Thyroid gland (tissue), 4 donors: Measurements from ENCODE around the gene ZNF282. TPM values are rescaled to one million over a fixed set of nuclear protein-coding genes. Genes with fewer than 3 reads are reported as not detected.

ENCODE experiments used
- DNase-seq, 2 donors: peaks; one replicate each; pipeline ENCODE4 v3.0.0-alpha.2; 2019
- H3K27ac ChIP-seq, 3 donors: fragments of 200-600 bp; sonication (generic); 1 replicate in 2 of 3; 2 replicates in 1 of 3; pipeline ENCODE4 v1.5.1; 2016 to 2019; ENCODE audit warnings: mild to moderate bottlenecking in 1 of 3, moderate library complexity in 1 of 3
- H3K27me3 ChIP-seq: fragments of 200-600 bp; sonication (generic); one replicate; pipeline ENCODE4 v1.5.1; 2019
- H3K36me3 ChIP-seq, 2 donors: fragments of 200-600 bp; sonication (generic); one replicate each; pipeline ENCODE4 v1.5.1; 2016 to 2019
- H3K4me1 ChIP-seq, 2 donors: fragments of 200-600 bp; sonication (generic); one replicate each; pipeline ENCODE4 v1.5.1; 2017 to 2019
- H3K4me3 ChIP-seq, 3 donors: fragments of 200-600 bp; sonication (generic); replicated peaks in 1 of 3; 1 replicate in 2 of 3; 2 replicates in 1 of 3; pipeline ENCODE4 v1.5.1; 2016; ENCODE audit warnings: mild to moderate bottlenecking in 1 of 3
- H3K9me3 ChIP-seq: fragments of 200-600 bp; sonication (generic); one replicate; pipeline ENCODE4 v1.5.1; 2017
- POLR2A ChIP-seq, 2 donors: fragments of 450-650 bp; IDR thresholded peaks; one replicate each; pipeline ENCODE4 v1.6.1; 2017; ENCODE audit warnings: antibody characterized with exemption in 2 of 2, mild to moderate bottlenecking in 2 of 2, moderate library complexity in 1 of 2
- WGBS, 2 donors: methylation state at CpG; one replicate each; pipeline ENCODE4 v1.1.5; 2017; 5-methylcytosine and 5-hydroxymethylcytosine counted together
- intact Hi-C: fragments of 100-400 bp; cut with DNase I; formaldehyde crosslinking; loops from one replicate; pipeline ENCODE4 v1.15.1; 2023
- total RNA-seq, 4 donors: library from RNA; depleted of rRNA; stranded (reverse); fragments of >200 nt; gene quantifications; one replicate each; pipeline ENCODE4 v1.2.3, GENCODE V29; 2016
- TF ChIP-seq, protein P1 (sequence below), 6 experiments: fragments of 200-600 bp in 3 of 6; fragments of 450-650 bp in 3 of 6; sonication (generic) in 3 of 6; IDR thresholded peaks; one replicate each; pipeline ENCODE4 v1.5.1; 2016 to 2019; ENCODE audit warnings: antibody characterized with exemption in 6 of 6, mild to moderate bottlenecking in 2 of 6, inconsistent platforms in 1 of 6, moderate library complexity in 1 of 6

ZNF282 gene
- total RNA-seq, 4 donors from 2014 or later, result 13.8 to 28.5 (median 21.3) TPM

DNA sequence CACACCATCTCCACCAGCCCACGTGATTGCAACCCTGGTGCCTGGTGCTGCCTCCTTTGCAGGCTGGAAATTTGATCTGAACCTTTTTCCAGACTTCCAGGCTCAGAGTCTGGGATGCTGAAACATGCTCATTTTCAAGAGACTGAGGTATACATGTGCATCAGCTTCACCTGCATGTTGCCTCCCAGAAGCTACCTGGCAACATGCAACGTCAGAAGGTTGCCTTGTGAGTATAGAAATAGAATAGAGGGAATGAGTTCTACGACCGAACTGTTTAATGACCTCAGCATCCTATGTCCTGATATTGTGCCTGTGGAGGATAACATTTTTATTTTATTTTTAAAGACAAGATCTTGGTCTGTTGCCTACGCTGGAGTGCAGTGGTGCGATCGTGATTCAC lies 42.2 kb downstream of the ZNF282 start:
- no peak for TF ChIP-seq POLR2A (IDR thresholded peaks at IDR 0.05)
- TF ChIP-seq, protein P1, sequence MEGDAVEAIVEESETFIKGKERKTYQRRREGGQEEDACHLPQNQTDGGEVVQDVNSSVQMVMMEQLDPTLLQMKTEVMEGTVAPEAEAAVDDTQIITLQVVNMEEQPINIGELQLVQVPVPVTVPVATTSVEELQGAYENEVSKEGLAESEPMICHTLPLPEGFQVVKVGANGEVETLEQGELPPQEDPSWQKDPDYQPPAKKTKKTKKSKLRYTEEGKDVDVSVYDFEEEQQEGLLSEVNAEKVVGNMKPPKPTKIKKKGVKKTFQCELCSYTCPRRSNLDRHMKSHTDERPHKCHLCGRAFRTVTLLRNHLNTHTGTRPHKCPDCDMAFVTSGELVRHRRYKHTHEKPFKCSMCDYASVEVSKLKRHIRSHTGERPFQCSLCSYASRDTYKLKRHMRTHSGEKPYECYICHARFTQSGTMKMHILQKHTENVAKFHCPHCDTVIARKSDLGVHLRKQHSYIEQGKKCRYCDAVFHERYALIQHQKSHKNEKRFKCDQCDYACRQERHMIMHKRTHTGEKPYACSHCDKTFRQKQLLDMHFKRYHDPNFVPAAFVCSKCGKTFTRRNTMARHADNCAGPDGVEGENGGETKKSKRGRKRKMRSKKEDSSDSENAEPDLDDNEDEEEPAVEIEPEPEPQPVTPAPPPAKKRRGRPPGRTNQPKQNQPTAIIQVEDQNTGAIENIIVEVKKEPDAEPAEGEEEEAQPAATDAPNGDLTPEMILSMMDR (IDR thresholded peaks at IDR 0.05), result no peak
- H3K4me1 ChIP-seq, result peaks cover 10 to 17% of the 10 kb centered on the region in 2 donors
- no peak for DNase-seq
- no peaks in the 10 kb centered on the region for H3K9me3 ChIP-seq
- no peak overlapping the region for H3K27ac ChIP-seq
- H3K27me3 ChIP-seq, result no peaks in the 10 kb centered on the region
- H3K36me3 ChIP-seq, result no peaks in the 10 kb centered on the region
- no peak overlapping the region for H3K4me3 ChIP-seq
- intact Hi-C loops, result no loop called here
- 84 to 90% methylated on average over 7 of the region's 7 CpGs for WGBS, 2 donors

DNA sequence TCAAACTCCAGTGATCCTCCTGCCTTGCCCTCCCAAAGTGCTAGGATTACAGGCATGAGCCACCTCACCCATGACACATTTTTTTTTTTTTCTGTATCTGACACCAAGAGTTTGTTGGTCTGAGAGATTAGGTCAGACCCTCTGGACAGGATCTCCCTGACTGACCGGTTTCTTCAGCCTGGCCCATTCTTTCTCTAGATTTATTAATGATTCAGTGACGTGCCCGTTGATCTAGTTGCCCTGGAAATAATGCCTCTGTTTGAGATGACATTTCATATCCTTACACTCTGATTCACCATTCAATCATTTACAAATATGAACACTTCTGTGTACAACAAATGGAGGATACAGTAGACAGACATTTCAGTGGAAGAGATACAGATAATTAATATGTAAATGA lies 42.7 kb downstream of the ZNF282 start:
- H3K4me3 ChIP-seq, result no peak overlapping the region
- no peak for DNase-seq
- intact Hi-C loops, result no loop called here
- H3K36me3 ChIP-seq, result no peaks in the 10 kb centered on the region
- peaks cover 10 to 17% of the 10 kb centered on the region in 2 donors for H3K4me1 ChIP-seq
- no peaks in the 10 kb centered on the region for H3K9me3 ChIP-seq
- WGBS, 2 donors, result 86% methylated on average over 3 of the region's 3 CpGs
- H3K27ac ChIP-seq, result no peak overlapping the region
- TF ChIP-seq, protein P1 (IDR thresholded peaks at IDR 0.05), result no peak
- no peak for TF ChIP-seq POLR2A (IDR thresholded peaks at IDR 0.05)
- H3K27me3 ChIP-seq, result no peaks in the 10 kb centered on the region

DNA sequence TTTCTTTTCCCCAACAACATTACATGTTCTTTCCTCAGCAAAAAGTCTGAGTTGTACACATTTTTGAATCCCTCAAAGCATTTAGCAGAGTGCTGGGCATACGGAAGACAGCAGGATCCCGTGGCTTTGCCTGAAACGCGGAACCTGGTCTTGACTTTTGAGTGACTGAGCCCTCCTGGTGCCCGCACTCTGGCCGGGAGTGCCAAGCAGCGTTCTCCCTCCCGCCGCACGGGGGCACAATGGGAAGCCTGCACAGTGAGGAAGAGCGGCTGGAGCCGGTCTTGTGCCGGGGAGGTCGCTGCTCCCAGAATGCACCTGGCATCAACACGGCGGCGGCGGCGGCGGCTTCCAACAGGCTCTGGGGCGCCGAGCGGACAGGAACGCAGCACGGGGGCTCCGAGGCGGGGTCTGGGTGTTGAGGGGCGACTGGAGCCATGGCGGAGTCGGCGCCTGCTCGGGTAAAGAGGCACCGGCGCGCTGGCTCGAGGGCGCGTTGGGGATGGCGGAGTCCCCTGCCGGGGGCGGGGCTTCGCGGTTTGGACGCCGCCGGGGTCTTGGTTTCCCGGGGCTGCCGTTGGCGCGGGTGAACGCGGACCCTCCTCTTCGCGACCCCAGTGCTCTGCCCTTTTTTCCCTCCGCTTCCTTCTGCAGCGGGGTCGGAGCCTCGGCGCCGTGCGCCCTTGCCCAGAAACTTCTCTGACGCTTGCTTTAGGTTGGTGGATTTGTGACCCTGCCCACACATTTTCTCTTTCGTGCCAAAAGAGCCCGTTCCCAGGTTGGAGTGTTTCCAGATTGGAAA lies 44.2 kb downstream of the ZNF282 start, which contains the start of gene ZNF212:
Gene ZNF212 (plus strand): TSS at position 307 of the 799 bp plus-strand sequence. CDS start 128 bp downstream, at position 435.
- Histone ChIP-seq H3K27ac (peak within 1 kb of the TSS in 2 of 3 donors; percentile 58 to 73), H3K4me1 (peaks cover 10 to 17% of the 10 kb centered on the region in 2 donors), H3K36me3 (no peaks in the 10 kb centered on the region), H3K27me3 (no peaks in the 10 kb centered on the region), H3K9me3 (no peaks in the 10 kb centered on the region), H3K4me3 (peak within 1 kb of the TSS; percentile 87 to 97 (median 92))
- DNase-seq, result peak; percentile 88 to 93
- intact Hi-C loops, result no loop called here
- WGBS, 2 donors, result 0% methylated on average over 27 to 30 of the region's 64 CpGs
- TF ChIP-seq POLR2A (IDR thresholded peaks at IDR 0.05), result peak; percentile 14 to 55
- TF ChIP-seq, protein P1 (IDR thresholded peaks at IDR 0.05), result peak; percentile 43 to 98 (median 84)

DNA sequence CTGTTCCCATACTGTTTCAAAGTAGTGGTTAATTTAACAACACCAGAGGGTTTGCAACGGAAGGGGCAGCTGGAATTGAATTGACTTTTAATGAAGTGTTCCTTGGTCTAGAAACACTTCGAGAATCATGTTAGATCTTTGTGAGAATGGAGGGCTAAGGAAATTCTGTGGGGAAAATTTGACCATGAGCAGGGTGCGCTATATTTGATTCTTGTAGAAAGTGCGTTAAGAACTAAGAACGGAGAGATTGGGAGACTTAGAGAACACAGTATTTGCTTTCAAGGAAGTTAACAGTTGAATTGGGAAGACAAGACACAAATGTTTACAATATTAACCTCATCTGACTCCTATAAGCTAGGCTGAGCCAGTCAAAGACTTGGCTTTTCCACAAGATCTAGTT lies 45.3 kb downstream of the ZNF282 start:
- no peak for DNase-seq
- Histone ChIP-seq H3K36me3 (no peaks in the 10 kb centered on the region), H3K4me1 (peaks cover 10 to 17% of the 10 kb centered on the region in 2 donors), H3K27ac (no peak overlapping the region), H3K27me3 (no peaks in the 10 kb centered on the region), H3K4me3 (peak overlapping the region in 1 of 3 donors; percentile 92), H3K9me3 (no peaks in the 10 kb centered on the region)
- 76 to 83% methylated on average over 5 of the region's 5 CpGs for WGBS, 2 donors
- intact Hi-C loops, result no loop called here
- TF ChIP-seq, protein P1 (IDR thresholded peaks at IDR 0.05), result no peak
- TF ChIP-seq POLR2A (IDR thresholded peaks at IDR 0.05), result no peak

DNA sequence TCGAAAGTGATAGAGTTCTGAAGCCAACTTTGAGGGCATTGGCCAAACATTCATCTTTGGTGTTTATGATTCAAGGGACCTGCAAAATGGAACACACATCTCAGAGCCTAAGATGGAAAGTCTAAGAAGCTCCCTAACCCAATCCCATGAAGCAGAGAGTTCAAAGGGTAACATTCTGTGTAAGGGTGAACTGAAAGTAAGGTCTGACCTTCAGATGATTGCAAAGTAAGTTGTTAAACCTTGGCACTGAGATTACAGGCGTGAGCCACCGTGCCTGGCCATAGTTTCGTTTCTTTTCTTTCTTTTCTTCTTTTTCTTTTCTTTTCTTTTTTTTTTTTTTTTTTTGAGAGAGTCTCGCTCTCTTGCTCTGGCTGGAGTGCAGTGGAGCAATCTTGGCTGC lies 46.4 kb downstream of the ZNF282 start:
- intact Hi-C loops, result no loop called here
- no peak overlapping the region for H3K27ac ChIP-seq
- peaks cover 10 to 17% of the 10 kb centered on the region in 2 donors for H3K4me1 ChIP-seq
- H3K9me3 ChIP-seq, result no peaks in the 10 kb centered on the region
- no peaks in the 10 kb centered on the region for H3K36me3 ChIP-seq
- DNase-seq, result no peak
- H3K27me3 ChIP-seq, result no peaks in the 10 kb centered on the region
- 97% methylated on average over 5 of the region's 5 CpGs for WGBS, 2 donors
- TF ChIP-seq, protein P1 (IDR thresholded peaks at IDR 0.05), result no peak
- no peak for TF ChIP-seq POLR2A (IDR thresholded peaks at IDR 0.05)
- no peak overlapping the region for H3K4me3 ChIP-seq
